Activated CD8-positive, alpha-beta memory T cell treated with anti-CD3 and anti-CD28 coated beads for 24 hours (primary cell): Measurements from ENCODE around the gene KDM4C.
"Not testable (repeated sequence)": the region's sequence is repeated elsewhere in the genome, so short reads cannot be mapped to it uniquely, and the experiment has no call there.

Experiments
- DNase-seq: peaks from one replicate; pipeline ENCODE4 v3.0.0-alpha.2; 2020

The KDM4C gene

DNA sequence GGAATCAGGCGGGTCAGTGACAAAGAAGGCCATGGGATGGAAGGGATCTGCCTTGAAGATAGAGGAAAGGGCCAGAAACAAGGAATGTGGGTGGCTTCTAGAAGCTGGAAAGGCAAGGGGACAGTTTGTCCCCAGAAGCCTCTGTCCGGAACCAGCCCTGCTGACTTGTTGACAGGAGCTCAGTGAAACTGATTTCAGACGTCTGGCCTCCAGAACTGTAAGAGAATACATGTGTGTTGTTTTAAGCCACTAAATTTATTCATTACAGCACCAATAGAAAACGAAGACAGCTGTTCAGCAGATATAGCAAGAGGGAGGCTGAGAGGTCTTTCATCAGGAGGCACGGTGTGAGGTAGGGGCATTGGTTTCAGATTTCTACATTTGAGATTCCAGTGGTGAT is 422.5 kb downstream of the KDM4C start:
- DNase-seq, result no peak

DNA sequence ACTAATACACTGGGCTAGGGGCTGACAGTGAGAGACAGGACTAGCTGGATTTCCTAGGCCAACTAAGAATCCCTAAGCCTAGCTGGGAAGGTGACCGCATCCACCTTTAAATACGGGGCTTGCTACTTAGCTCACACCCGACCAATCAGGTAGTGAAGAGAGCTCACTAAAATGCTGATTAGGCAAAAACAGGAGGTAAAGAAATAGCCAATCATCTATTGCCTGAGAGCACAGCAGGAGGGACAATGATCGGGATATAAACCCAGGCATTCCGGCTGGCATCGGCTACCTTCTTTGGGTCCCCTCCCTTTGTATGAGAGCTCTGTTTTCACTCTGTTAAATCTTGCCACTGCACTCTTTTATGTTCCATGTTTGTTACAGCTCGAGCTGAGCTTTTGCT is 425.4 kb downstream of the KDM4C start:
- not testable (repeated sequence) for DNase-seq

DNA sequence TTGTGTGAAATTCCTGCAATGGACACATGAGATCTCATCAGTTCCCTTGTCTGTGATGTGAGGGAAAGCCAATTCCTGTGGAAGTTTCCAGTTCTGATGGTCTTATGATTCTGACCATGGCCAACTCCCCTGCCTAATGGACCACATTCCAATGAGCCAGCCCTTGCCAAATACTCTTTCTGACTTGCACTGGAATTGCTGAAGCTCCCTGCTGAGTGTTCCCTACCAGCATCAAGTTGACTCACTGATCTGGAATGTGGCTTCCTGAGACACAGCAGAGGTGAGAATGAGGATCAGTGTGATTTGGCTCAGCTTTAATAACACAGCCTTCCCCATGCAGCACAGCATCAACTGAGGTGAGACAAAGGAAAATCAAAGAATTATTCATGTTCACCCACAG is 427.8 kb downstream of the KDM4C start:
- no peak for DNase-seq

DNA sequence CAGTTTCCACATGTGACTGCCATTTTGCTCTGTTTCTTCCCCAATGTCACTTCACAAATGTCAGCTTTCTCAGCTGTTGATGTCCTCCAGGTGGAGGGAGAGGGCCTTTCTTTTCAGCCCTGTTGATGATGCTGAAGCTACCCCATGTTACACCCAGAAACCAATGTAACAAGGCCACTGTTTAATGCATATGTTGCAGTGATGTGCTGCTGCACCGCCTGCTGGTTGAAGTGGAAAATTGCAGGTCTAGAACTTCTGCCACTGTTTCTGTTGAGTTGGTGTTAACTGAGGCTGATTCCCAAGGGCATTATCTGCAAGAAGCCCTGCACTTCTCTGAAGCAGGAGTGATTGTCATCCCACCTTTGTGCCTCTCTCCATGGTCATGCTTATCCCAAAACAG is 428.4 kb downstream of the KDM4C start:
- DNase-seq, result no peak

DNA sequence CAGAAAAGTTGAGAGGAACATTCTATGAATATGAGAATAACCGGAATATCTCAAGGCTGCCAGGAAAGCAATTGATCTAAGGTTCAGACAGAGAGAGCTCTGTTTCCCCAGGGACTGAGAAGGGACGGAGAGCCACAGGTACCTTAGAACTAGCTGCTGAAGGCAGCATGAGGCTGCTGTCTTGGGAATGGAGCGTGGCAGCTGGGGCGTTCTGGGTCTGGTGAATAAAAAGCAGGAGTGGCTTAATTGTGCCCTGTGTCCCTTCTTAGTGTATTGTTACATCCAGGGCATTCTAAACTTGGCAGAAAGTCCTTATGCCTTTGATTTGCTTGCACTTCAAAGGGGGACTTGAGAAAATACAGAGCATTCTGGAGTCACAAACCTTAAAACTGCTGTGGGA is 434.5 kb downstream of the KDM4C start:
- DNase-seq, result no peak

DNA sequence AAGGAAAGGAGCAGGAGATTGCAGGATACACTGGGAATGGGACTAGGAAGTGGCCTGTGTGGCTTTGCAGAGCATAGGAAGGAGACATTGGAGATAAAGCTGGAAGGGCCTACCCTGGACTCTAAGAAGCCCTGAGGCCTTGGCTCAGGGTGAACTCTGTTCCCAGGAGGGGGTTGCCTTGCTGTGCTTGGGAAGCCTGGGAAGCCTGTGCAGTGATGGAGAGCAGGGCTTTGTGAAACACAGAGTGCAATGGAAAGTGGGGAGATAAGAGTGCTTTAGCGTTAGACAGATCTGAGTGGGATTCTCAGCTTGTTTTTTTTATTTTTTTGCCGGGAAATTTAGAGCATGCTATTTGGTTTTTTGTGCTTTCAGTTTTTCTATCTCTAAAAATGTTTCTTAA is 437.8 kb downstream of the KDM4C start:
- DNase-seq, result no peak

DNA sequence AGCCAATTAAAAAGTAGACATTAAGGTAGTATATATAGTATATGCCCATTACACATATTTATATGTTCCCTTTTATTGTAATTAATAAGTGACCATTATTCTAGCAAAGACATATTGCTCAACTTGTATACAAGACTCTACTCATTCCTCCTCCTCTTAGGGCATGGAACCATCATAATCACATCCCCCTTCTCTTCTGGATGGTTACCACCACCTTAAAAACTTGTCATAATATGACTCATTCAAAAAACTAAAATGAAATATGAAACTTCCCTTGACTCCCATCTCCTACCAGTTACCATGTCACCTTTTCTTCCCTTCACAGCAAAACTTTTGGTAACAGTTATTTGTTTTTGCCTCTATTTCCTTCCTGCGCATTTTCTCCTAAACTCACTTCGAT is 438.7 kb downstream of the KDM4C start:
- no peak for DNase-seq

DNA sequence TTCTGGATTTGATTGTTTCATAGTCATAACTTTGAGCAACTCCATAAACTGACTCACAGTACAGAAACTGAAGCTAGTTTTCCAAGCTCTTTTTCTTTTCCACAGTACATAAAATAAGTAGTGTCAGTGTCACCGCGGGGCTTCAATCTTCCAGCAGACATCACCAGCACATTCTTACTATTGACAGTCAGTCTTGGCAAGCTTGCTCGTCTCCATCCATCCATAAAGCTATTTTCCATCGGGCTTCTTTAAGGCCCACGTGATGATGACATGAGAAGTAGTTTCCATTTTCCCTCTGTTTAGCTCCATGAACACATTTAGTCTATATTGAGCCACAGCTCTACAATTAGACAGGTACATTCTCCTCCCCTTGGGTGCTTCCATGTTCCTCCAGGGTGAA is 443.4 kb downstream of the KDM4C start:
- DNase-seq, result no peak

DNA sequence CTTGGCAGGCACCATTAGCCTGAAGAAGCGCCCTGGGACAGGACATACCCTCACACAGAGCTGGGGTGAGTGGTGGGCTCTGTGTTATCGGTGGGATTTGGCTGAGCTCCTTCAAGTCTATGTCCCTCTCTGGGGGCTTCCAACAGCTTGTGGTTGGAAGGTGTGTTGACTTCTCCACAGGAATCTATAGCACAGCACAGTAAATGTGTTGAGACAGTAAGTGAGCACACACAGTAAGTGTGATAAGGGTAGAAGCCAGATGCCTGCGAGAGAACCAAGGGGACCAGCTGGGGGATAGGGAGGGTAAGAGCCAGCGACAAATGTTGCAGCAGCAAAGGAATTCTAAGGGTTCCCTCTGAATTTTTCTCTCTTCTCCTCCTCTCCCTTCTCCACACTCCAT is 448.0 kb downstream of the KDM4C start:
- no peak for DNase-seq

DNA sequence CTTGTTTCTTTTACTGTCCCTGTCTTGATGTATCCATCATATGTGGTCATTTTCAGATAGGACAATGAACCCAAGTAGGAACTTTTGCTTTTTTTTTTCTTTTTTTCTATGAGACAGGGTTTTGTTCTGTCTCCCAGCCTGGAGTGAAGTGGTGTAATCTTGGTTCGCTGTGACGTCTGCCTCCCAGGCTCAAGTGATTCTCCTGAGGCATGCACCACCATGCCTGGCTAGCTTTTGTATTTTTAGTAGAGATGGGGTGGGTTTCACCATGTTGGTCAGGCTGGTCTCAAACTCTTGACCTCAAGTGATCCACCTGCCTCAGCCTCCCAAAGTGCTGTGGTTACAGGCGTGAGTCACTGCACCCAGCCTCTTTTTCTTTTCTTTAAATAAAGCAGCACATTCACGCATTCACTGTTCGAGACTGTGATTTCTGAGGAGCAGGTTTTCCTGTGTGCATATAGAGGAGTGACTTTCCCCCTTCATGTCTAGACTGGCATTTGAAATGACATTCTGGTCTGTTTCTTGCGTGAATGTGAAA is 448.5 kb downstream of the KDM4C start:
- no peak for DNase-seq

DNA sequence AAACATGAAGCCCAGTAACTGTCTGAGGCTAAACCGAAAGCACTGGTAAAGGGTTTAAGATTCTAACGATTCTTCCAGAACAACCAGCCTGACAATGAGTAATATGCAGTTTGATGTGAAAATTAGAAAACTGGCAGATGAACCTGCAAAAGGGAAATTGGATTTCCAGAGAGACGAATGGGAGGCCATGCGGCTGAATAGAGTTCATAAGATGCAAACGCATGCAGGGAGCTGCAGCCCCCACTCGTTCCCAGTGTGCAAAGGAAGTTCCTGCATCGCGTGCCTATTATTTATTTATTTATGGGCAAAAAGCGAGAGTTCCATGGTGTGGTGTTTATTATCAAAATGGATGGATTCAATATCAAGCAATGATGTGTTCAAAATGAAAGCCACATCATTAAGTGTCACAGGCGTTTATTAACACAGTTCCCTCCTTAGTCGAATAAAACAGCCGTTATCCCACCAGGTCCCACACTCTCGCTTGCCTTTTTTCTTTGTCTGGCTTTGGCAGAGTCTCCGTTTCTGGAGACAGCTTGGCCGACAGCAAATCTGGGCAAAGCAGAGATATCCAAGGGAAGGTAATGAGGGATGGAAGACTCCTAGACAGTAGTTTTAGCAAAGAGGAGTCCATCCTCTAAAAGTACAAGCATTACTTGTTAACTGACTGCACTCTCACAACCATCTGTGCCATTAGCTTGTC is 451.4 kb downstream of the KDM4C start:
- no peak for DNase-seq

DNA sequence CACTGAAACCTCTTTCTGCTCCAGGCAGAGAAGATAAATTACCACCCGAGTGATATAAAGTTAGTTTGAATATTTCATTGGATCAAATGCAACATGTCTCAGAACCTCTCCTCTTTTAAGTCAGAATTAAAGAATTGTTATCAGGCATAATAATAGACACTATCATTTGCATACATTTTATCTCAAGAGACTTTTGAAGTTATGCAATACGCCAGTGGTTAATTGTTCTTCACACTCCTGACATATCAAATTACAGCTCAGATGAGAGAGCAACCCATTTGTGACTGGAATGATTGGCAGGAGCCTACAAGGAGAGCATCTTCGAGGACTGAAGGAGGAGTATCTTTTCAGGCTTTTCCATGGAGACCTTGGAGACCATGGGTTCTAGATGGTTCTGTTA is 452.2 kb downstream of the KDM4C start:
- DNase-seq, result no peak

DNA sequence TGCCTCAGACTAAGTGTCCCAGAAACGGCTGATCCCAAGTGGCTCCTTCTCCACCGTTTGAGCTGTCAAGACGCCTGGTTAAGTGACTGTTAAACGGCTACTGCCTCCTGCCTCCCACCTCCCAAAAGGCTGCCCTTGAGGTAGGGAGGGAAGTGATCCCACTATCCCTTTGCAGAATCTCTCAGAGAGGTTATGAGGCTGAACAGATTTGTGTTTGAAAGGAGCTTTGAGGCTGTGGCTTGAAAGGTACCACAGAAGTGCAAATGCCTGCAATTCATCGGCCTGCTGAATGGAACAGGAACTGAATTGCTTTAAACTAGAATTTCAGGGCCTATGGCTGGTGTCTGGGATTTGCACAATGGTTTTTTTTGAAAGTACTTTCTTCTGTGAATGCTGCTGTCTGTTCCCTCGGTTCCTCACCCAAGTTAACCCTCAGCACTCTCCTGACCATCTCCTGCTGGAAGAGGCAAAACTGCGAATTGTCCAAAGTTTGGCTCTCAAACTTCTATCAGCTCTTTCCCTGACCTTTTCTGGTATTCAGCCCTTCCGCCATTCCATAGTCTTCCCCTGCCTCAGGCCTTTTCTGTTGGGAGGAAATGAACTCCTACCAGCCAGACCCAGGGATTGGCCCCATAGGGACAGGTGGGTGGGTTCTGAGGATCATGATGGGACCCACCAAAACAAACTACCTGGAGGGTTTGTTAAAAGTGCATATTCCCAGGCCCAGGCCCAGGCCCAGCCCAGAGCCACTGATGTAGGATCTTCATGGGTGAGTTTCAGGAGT is 453.3 kb downstream of the KDM4C start:
- DNase-seq, result no peak

DNA sequence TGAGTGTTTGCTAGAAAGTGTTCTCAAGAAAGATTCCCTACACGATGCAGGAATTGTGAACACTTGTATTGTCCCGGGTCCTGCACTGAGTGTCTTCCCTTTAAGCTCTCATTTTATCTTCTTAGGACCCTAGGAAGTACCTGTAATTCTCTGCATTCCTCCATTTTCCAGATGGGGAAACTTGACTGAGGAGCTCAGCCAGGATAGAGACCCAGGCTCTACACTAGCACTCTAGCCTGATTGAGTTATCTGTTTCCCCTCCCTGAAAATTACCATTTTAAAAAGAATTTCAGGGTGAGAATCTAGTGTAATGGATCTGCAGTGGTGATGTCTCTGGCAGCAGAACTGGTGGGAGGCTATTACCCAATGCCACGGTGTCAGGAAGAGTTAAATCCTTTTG is 453.9 kb downstream of the KDM4C start:
- no peak for DNase-seq

DNA sequence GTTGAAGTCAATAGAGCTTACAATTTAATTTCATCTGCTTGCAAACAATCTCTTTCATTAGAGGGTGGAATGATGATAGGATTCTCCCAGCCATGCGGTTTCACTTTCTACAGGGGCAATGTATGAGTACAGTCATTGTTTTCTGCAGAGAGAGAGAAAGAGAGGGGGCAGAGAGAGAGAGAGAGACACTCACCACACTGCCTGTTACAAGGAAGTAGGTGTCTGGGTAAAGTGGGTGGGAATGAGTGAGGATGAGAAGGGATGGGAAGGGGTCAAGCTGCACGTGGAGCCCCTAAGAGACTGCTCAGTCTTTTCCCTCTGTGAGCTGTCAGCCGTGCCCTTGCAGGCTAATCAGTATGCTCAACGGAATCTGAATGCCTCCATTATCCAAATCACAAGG is 454.3 kb downstream of the KDM4C start:
- DNase-seq, result no peak

DNA sequence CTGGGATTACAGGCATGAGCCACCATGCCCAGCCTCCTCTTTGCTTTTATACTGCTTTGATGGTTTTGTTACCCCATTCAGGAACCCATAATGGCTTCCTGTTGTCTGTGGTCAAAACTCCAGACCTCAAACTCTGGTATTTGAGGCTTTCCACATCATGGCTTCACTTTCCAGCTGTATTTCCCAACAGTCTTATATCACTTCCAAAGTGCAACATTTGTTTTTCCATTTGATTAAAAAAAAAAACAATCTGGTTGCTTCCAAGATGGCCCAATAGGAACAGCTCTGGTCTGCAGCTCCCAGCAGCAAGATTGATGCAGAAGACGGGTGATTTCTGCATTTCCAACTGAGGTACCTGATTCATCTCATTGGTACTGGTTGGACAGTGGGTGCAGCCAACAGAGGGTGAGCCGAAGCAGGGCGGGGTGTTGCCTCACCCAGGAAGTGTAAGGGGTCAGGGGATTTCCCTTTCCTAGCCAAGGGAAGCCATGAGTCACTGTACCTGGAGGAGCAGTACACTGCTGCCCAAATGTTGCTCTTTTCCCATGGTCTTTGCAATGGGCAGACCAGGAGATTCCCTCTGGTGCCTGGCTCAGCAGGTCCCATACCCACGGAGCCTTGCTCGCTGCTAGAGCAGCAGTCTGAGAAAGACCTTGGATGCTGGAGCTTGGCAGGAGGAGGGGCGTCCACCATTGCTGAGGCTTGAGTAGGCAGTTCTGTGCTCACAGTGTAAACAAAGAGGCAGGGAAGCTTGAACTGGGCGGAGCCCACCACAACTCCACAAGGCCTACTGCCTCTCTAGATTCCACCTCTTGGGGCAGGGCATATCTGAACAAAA is 458.4 kb downstream of the KDM4C start:
- DNase-seq, result no peak

DNA sequence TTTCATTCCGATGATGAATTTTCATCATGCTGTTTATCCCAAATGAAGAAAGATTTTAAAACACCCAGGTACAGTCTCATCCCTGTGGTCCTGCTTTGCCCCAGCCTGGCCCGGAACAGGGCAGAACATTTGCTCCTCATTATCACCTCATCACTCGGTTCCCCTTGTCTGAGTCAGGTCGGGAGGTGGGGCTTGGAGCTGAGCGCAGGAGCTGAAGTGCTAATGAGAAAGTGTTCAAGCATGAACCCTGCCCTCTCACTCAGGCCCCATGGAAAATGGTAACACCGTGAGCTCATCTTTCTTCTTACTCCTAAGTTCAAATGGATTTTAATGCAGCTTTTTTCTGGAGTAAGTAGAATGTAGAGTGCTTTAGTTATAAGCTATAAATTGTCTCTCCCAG is 466.2 kb downstream of the KDM4C start:
- no peak for DNase-seq
